Inferior parietal cortex (tissue), 1 donor: ENCODE data around the gene GCNT2.
"Not testable (repeated sequence)": the region's sequence is repeated elsewhere in the genome, so short reads cannot be mapped to it uniquely, and the experiment has no call there.

ENCODE experiments used
- DNase-seq: peaks from one replicate; pipeline ENCODE4 v3.0.0-alpha.2; 2016; ENCODE audit errors: extremely low spot score

The GCNT2 gene

GRCh38 chr6:10521104-10521808 lies at the start of gene GCNT2:
Gene GCNT2 (plus strand): TSS chr6:10521351. CDS start chr6:10528912, 7,561 bp downstream.
- DNase-seq, result no peak

GRCh38 chr6:10472634-10473033 lies 48.5 kb upstream of the GCNT2 start:
- no peak for DNase-seq

GRCh38 chr6:10478187-10479040 lies 42.7 kb upstream of the GCNT2 start:
- DNase-seq, result peak; percentile 39

- DNase-seq, result no peak
Observed at GRCh38 chr6:10479939-10480700, 41.0 kb upstream of the GCNT2 start.

GRCh38 chr6:10481101-10481500 lies 40.0 kb upstream of the GCNT2 start:
- DNase-seq, result no peak

GRCh38 chr6:10482636-10483257 lies 38.4 kb upstream of the GCNT2 start:
- no peak for DNase-seq

- no peak for DNase-seq
Observed at GRCh38 chr6:10484912-10485311, 36.2 kb upstream of the GCNT2 start.

GRCh38 chr6:10485406-10485805 lies 35.7 kb upstream of the GCNT2 start:
- no peak for DNase-seq

GRCh38 chr6:10486215-10486614 lies 34.9 kb upstream of the GCNT2 start:
- no peak for DNase-seq

- not testable (repeated sequence) for DNase-seq
Observed at GRCh38 chr6:10486944-10487588, 34.1 kb upstream of the GCNT2 start.

- DNase-seq, result no peak
Observed at GRCh38 chr6:10487668-10488327, 33.4 kb upstream of the GCNT2 start.

- no peak for DNase-seq
Observed at GRCh38 chr6:10491463-10491862, 29.7 kb upstream of the GCNT2 start.

- DNase-seq, result not testable (repeated sequence)
Observed at GRCh38 chr6:10491905-10492304, 29.2 kb upstream of the GCNT2 start.

GRCh38 chr6:10495029-10495428 lies 26.1 kb upstream of the GCNT2 start:
- DNase-seq, result no peak

- no peak for DNase-seq
Observed at GRCh38 chr6:10505529-10505928, 15.6 kb upstream of the GCNT2 start.

- no peak for DNase-seq
Observed at GRCh38 chr6:10507298-10507697, 13.9 kb upstream of the GCNT2 start.

- DNase-seq, result no peak
Observed at GRCh38 chr6:10507715-10508114, 13.4 kb upstream of the GCNT2 start.

GRCh38 chr6:10510592-10511367 lies 10.4 kb upstream of the GCNT2 start:
- DNase-seq, result peak; percentile 53

- no peak for DNase-seq
Observed at GRCh38 chr6:10511477-10511876, 9.7 kb upstream of the GCNT2 start.

- no peak for DNase-seq
Observed at GRCh38 chr6:10513544-10513943, 7.6 kb upstream of the GCNT2 start.
